Measurements from ENCODE around the gene WDPCP. TPM values are rescaled to one million over a fixed set of nuclear protein-coding genes. Genes with fewer than 3 reads are reported as not detected.

WDPCP gene
- total and polyA plus RNA-seq, 2 of the 8 experiments (the other 6 are each of a cell fraction or from before 2014, with no cell fraction given) = 9.3 to 25.8 TPM

GRCh38 chr2:63283273-63283672 is 305.0 kb downstream of the WDPCP start:
- Histone ChIP-seq H4K8ac (ENCODE audit: extremely low read depth, insufficient read depth, low read length) (no peak overlapping the region), H3K9ac (replicated peaks in 1 of 4; ENCODE audit: extremely low read depth in 1 of 4, low read depth in 3 of 4, low read length in 3 of 4) (no peak overlapping the region), H3K4ac (replicated peaks; ENCODE audit: insufficient read length, low read depth, low read length) (no peak overlapping the region), H3K79me1 (ENCODE audit: low read depth, low read length) (no peaks in the 10 kb centered on the region), H3K4me2 (ENCODE audit: insufficient read depth in 1 of 2, low read depth in 2 of 2, low read length in 2 of 2) (no peak overlapping the region), H4K91ac (replicated peaks; ENCODE audit: insufficient read length, low read length) (no peak overlapping the region), H2BK120ac (replicated peaks; ENCODE audit: low read depth, low read length) (no peak overlapping the region), H3K9me3 (ENCODE audit: insufficient read depth in 2 of 2, low read depth in 1 of 2, low read length in 1 of 2) (peaks cover 4 to 8% of the 10 kb centered on the region in 2 experiments; a peak in 3 of 4 replicates), H3K27ac (ENCODE audit: low read depth, low read length) (no peak overlapping the region), H3K18ac (ENCODE audit: extremely low read depth, low read length) (no peak overlapping the region), H2BK5ac (ENCODE audit: low read depth, low read length) (no peak overlapping the region), H3K27me3 (replicated peaks in 1 of 4; ENCODE audit: control insufficient read depth in 3 of 4, extremely low read depth in 1 of 4, insufficient read depth in 3 of 4, low read length in 3 of 4) (no peaks in the 10 kb centered on the region), H2BK15ac (ENCODE audit: low read length) (no peak overlapping the region), H3K4me3 (ENCODE audit: extremely low read depth in 1 of 4, insufficient read depth in 2 of 4, low read depth in 3 of 4, low read length in 4 of 4) (no peak overlapping the region), H3K79me2 (ENCODE audit: control insufficient read depth in 1 of 2, insufficient read depth in 2 of 2, low read length in 2 of 2) (no peaks in the 10 kb centered on the region), H3K14ac (ENCODE audit: insufficient read length) (no peak overlapping the region), H4K20me1 (replicated peaks in 1 of 2; ENCODE audit: control insufficient read depth in 1 of 2, insufficient read depth in 2 of 2, low read length in 2 of 2) (no peaks in the 10 kb centered on the region), H2AFZ (ENCODE audit: low read length) (no peak overlapping the region), H3K36me3 (ENCODE audit: control insufficient read depth in 2 of 4, insufficient read depth in 4 of 4, low read length in 3 of 4) (peaks cover 0 to 3% (median 0%) of the 10 kb centered on the region in 4 experiments; a peak in 2 of 8 replicates), H2BK20ac (ENCODE audit: low read length) (no peak overlapping the region), H3K23ac (ENCODE audit: insufficient read length) (no peak overlapping the region), H2BK12ac (ENCODE audit: low read depth, low read length) (no peak overlapping the region), H4K5ac (ENCODE audit: insufficient read length, low read depth, low read length) (no peak overlapping the region), H3K23me2 (ENCODE audit: low read depth, low read length) (no peaks in the 10 kb centered on the region), H3K4me1 (replicated peaks in 1 of 4; ENCODE audit: control insufficient read depth in 3 of 4, insufficient read depth in 4 of 4, low read length in 3 of 4) (no peaks in the 10 kb centered on the region), H2AK5ac (ENCODE audit: low read depth, low read length) (no peak overlapping the region), H3K56ac (replicated peaks; ENCODE audit: insufficient read length, low read depth, low read length) (no peak overlapping the region)
- ChIA-PET CTCF (ENCODE audit: partially characterized antibody) (no interaction called here), POLR2A (ENCODE audit: partially characterized antibody) (interaction anchor here (0.6 kb wide), 1 partner anchor 841 kb away, joined by 3 read pairs; no protein-coding TSS in a partner anchor)
- FAIRE-seq (no peak), DNase-seq (ENCODE audit: low read depth in 1 of 2, low spot score in 2 of 2) (no peak)
- 93% methylated on average over 6 of the region's 6 CpGs; no CpG with 5 or more reads in 1 of the 2 experiments for WGBS, 2 experiments (ENCODE audit: extremely low coverage in 1 of 2, insufficient coverage in 1 of 2, insufficient read length in 1 of 2, insufficient replicate concordance in 2 of 2, low coverage in 1 of 2, low lambda C conversion rate in 2 of 2, missing lambda C conversion rate in 1 of 2)
- TF ChIP-seq POLR2AphosphoS5 (IDR thresholded peaks at IDR 0.05; ENCODE audit: low read depth, low read length) = no peak
- TF ChIP-seq SAP30 (IDR thresholded peaks at IDR 0.05; ENCODE audit: insufficient read depth, insufficient replicate concordance, low read length) = no peak
- no peak for TF ChIP-seq CBX8 (IDR thresholded peaks at IDR 0.05; ENCODE audit: borderline replicate concordance, low read depth, low read length)
- TF ChIP-seq EP300 (IDR thresholded peaks at IDR 0.05; ENCODE audit: borderline replicate concordance in 1 of 2, low read depth in 2 of 2, low read length in 2 of 2) = no peak
- no peak for TF ChIP-seq CBX5 (IDR thresholded peaks at IDR 0.05; ENCODE audit: low read depth, low read length)
- TF ChIP-seq CTBP2 (IDR thresholded peaks at IDR 0.05; ENCODE audit: borderline replicate concordance, insufficient read depth, insufficient read length, low read length) = no peak
- no peak for TF ChIP-seq GTF2F1 (IDR thresholded peaks at IDR 0.05; ENCODE audit: borderline replicate concordance, low read depth, low read length)
- no peak for TF ChIP-seq USF2 (IDR thresholded peaks at IDR 0.05; ENCODE audit: low read length)
- no peak for TF ChIP-seq RBBP5 (IDR thresholded peaks at IDR 0.05; ENCODE audit: borderline replicate concordance, low read depth, low read length)
- no peak for TF ChIP-seq SP1 (IDR thresholded peaks at IDR 0.05; ENCODE audit: low read depth, low read length)
- TF ChIP-seq ZNF274 (IDR thresholded peaks at IDR 0.05; ENCODE audit: borderline replicate concordance, extremely low read depth, low read length) = no peak
- no peak for TF ChIP-seq E2F6 (IDR thresholded peaks at IDR 0.05)
